A549 (cell line): ENCODE measurements around the gene RAD50.
"Not testable (repeated sequence)": the region's sequence is repeated elsewhere in the genome, so short reads cannot be mapped to it uniquely, and the experiment has no call there.

Source experiments
- CTCF ChIP-seq: fragments of >200 bp; sonication (Bioruptor Twin); formaldehyde crosslinking; IDR thresholded peaks from 3 replicates; pipeline ENCODE4 v1.5.1; 2016
- ELK1 ChIP-seq: fragments of 150-350 bp; IDR thresholded peaks from 2 replicates; pipeline ENCODE4 v1.6.1; 2014; ENCODE audit warnings: low read depth, mild to moderate bottlenecking, low read length
- RAD21 ChIP-seq, 2 experiments: fragments of >200 bp in 1 of 2; sonication (Bioruptor Twin) in 1 of 2; formaldehyde crosslinking in 1 of 2; IDR thresholded peaks in 1 of 2; conservative IDR thresholded peaks in 1 of 2; 2 replicates in 1 of 2; 3 replicates in 1 of 2; pipeline ENCODE4 v1.6.1; 2012 to 2018; ENCODE audit warnings: inconsistent platforms in 1 of 2
- RFX5 ChIP-seq: fragments of 450-650 bp; IDR thresholded peaks from 2 replicates; pipeline ENCODE4 v1.7.1; 2014; ENCODE audit warnings: antibody characterized with exemption, mild to moderate bottlenecking, moderate library complexity
- ZC3H11A ChIP-seq: fragments of 450-650 bp; IDR thresholded peaks from 2 replicates; pipeline ENCODE4 v1.6.1; 2014; ENCODE audit warnings: antibody characterized with exemption, mild to moderate bottlenecking
- ZNF302 ChIP-seq: fragments of 250-450 bp; sonication (Bioruptor Pico); IDR thresholded peaks from 2 replicates; pipeline ENCODE4 v1.9.0; 2021; ENCODE audit warnings: inconsistent platforms, mild to moderate bottlenecking, moderate library complexity

- not testable (repeated sequence) for TF ChIP-seq CTCF; ZNF302 (CRISPR knock-in tag); ELK1; RAD21 (conservative IDR thresholded peaks at IDR 0.05 in 1 of 2, IDR thresholded peaks at IDR 0.05 in 1 of 2); ZC3H11A; RFX5
Observed at GRCh38 chr5:132633587-132633986, 76.8 kb downstream of the RAD50 start.
